Measurements from ENCODE around the gene ACTR10.

ACTR10 gene

GRCh38 chr14:58199726-58200479 lies at the start of gene ACTR10:
Gene ACTR10, plus strand, starts transcription at chr14:58200149. Its CDS starts 69 bp downstream, at chr14:58200218.
- DNase-seq (ENCODE audit: low spot score), result peak; percentile 68

GRCh38 chr14:58150243-58150805 lies 49.6 kb upstream of the ACTR10 start:
- no peak for DNase-seq (ENCODE audit: low spot score)

DNA sequence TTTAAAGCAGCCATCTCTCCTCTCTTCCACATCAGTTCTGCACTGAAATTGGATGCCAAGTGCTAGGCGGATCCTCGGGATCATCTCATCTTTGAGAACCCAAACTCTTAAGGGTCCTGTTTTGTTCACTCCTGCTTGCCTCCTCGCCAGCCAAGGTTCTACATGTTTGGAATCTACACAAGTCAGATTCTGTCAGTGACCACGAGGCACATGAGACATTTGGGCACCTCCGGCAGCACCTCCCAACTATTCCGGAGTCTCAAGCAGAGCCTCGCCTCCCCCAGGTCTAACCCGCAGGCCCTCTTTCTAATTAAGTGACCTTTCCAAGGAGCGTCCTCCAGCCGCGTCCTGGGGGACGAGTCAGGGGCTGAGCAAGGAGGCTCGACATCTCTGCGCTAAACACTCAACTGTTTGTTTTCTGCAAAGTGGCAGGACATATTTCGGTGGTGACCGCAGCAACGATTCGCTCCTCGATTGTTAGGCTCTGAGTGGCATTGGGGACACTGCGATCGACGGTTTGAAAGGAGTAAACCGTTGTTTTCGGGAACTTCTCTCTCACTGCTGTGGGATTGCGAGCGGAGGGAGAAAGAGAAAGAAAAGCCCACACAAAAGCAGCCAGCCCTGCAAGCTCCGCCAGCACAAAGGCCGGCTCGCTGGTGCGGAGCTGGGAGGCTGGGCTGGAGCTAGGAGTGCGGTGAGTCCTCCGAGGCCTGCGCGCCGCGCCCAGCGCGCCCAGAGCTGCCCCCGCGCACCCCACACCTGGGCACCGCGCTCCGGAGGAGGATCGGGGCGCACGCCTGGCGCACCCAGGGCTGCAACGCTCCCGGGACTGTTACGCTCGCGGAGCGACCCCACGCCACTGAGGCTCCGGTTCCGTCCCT lies 48.6 kb upstream of the ACTR10 start:
- peak; percentile 32 for DNase-seq (ENCODE audit: low spot score)

DNA sequence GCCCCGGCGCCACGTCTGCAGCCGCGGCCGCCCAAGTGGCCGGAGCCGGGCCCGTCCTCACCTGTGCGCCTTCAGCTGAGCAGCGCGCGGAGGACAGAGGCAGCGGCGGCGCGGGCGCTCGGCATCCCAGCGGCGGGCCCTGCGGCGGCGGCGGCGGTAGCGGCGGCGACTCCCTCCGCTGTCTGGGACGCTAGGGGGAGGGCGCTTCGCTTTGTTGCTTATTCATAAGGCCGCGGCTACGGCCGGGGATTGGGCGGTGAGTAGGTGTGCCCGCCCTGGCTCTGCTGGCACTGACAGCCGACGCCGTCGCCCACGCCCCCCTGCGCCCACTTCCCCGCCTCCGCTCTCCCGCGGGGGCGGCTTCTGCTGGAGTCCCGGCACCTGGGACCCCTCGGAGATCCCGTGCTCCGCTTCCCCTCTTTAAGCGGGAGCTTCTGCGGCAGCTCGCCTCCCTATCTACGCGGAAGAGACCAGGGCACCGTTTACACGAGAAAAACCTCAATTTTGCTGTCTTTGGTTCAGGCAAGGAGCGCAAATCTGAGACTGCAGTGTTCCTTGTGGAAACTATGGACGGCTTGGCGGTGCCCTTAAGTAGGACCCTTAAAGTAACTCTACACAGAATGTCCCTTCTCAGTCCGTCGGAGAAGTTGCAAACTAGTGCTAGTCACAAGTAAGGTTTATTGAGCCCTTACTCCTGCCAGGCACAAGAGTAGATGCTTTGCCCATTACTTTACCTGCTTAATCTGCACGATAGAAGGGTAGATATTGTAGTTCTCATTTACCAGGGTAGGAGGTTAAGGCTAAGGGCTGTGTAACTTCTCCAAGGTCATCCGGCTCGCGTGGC lies 47.7 kb upstream of the ACTR10 start, which contains the start of gene ARMH4:
TSS of gene ARMH4 (minus strand) at position 200 of the 844 bp plus-strand sequence. CDS start 12,855 bp downstream, outside the sequence.
- peak; percentile 67 for DNase-seq (ENCODE audit: low spot score)

DNA sequence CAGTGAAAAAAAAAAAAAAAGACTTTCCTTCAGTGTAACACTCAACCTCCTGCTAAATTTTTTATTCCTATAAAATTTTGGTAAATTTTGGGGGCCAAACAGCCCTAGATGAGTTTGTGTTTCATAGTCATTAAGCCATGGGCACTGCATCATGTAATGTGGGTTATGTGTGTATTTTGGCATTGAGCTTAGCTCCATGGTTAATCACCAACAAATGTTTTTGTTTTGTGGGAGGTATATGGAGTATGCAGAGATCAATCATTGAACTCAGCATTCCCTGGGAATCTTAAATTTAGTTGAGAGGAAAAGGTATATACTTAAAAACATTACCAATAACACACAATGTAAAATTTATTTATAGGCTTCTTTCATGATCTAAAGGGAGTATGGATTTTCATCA lies 39.4 kb upstream of the ACTR10 start:
- no peak for DNase-seq (ENCODE audit: low spot score)

DNA sequence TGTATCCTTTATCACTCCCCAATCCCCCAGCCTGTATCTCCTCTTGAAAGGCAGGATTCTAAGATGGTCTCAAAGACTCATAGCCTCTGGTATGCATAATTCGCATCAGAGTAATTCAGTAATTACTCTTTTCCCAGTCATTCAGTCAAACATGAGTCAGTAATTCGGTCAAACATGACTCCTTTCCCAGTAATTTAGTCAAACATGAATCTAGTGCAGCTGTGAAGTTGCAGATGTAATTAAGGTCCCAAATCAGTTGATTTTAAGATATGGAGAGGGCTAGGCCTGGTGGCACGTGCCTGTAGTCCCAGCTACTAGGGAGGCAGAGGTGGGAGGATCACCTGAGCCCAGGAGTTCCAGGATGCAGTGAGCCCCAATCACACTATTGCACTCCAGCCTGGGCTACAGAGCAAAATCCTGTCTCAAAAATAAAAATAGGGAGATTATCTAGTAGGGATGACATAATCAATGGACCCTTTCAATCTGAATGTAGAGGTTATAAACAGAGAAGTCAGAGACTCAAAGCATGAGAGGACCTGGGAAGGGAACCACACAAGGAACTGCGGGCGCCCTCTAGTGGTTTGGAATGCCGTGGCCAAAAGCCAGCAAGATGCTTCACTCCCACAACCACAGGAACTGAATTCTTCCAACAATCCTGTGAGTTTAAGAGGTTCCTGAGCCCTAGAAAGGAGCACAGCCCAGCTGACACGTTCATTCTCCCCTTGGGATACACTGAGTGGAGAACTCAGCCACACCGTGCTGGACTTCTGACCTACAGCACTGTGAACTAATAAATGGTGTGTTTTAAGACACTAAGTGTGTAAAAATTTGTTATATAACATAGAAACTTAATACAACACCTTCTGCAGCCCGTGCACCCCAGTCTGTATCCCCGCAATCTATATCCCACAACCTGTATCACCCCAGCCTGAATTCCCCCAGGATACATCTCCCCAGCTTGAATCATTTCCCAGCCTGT lies 33.7 kb upstream of the ACTR10 start:
- DNase-seq (ENCODE audit: low spot score), result peak; percentile 59

DNA sequence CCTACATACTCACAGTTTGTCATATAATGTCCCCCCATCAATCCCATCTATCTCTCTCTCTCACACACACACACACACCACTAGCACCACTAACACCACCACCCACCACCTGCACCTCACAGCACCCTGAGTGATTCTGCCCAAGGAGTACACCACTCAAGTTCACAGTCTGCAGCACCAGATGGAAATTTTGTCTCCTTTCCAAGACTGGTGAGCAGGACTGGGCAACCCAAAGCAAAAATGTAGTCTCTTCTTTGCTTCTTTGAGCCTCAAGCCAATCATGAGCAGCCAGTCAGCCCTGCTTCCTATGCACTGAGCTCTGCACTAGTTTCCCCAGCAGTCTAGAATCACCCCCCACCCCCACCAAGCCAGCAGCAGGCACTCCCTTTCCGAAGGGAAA lies 32.9 kb upstream of the ACTR10 start:
- DNase-seq (ENCODE audit: low spot score), result no peak

DNA sequence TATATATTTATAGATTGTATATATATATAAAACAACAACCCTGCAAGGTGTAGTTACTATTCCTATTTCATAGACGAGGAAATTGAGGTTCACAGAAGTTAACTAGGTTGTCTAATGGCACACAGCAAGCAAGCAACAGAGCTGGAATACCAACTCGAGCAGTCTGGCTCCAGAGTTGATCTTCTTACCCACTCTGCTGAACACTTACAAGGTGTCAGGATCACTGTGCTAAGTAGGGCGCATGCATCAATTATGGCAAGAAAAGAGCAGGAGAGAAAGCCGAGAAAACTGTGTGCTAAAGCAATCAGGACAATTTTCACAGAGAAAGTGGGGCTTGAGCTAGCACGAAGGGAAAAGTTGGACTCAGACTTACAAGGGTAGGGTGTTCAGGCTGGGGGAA lies 32.1 kb upstream of the ACTR10 start:
- DNase-seq (ENCODE audit: low spot score), result no peak

GRCh38 chr14:58171090-58171489 lies 28.9 kb upstream of the ACTR10 start:
- DNase-seq (ENCODE audit: low spot score), result peak; percentile 89

DNA sequence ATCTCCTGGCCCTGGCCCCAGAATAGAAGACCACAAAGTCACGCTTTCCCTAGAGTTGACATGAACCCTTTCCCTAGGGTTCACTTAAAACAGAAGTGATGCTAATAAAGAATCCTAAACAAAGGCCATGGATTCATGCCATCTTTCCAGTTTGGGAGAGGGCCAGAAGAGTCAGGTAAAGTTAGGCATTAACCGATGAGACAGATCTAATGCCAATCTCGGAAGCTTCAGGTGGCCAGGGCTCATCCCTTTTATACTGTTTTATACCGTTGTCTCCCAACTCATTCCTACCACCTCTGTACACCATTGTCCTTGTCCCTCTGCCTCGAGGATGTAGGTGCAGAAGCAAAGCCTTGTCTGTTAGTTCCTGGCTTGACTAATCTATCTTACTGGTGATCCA lies 22.8 kb upstream of the ACTR10 start:
- no peak for DNase-seq (ENCODE audit: low spot score)

DNA sequence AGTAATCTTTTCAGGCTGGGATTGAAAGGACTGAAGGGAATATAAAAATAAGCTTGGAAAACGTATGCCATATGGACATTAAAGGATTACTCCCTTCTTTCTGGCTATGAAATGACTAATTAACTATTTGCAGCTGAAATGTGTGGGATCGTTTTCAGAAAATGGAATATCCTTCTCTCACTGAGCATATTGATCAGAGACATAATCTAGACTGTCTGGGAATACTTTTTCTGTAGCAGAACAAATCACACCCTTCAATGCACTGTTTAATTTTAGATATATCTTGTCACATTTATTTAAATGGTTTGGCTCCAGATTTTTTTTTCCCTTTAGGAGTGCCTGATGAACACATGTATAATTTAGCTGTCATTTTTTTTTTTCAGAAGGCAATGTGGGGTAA lies 10.8 kb upstream of the ACTR10 start:
- no peak for DNase-seq (ENCODE audit: low spot score)

DNA sequence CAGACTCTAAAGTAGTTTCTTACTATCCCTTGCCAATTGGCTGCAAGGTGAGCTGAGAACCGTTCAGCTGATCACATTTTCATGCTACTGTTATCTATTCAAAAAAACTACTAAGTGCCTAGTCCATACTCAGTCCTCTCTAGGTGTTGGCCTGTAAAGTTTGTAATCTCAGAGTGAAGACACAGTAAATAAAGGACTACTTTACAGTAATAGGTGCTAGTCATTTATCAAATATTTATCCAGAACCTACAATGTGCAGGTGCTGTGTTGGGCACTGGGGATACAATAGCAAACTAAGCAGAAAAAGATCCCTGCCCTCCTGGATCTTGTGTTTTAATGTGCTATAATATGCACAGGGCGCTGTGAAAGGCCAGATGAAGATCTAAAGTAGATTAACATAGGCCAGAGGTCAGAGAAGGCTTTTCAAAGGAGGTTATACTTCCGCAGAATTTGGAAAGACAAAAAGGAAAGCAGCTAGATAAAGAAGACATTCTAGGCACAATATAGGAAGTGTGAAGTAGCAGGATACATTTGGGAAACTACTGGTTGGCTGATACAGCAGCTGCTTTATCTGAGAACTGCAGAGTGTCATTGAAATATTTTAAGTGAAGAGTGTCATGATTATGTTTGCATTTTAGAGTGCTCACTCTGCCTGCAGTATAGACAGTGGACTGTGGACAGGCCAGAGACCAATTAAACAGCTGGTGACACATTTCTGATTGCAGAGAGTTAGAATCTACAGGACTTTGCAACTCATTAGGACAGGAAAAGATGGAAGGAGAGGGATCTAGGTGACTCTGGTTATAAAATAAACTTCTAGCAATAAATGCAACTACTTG lies 8.0 kb upstream of the ACTR10 start:
- DNase-seq (ENCODE audit: low spot score), result no peak

DNA sequence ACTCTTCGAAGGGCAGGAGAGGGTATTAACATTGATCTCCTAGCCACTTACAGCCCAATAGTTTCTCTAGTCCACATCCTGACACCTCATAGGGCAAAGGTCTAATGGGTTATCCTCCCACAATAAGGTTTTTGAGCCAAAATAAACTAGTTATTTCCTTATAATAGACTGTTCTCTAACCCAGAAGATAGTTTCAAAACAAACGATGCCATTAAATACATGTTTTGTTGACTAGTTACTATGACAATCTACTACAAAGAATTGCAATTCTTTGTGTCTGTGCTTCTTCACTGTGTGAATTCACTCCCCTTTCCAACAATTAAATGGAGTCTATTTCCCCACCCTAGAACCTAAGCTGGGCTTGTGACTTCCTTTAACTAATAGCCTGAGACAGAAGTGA lies 6.4 kb upstream of the ACTR10 start:
- DNase-seq (ENCODE audit: low spot score), result no peak

DNA sequence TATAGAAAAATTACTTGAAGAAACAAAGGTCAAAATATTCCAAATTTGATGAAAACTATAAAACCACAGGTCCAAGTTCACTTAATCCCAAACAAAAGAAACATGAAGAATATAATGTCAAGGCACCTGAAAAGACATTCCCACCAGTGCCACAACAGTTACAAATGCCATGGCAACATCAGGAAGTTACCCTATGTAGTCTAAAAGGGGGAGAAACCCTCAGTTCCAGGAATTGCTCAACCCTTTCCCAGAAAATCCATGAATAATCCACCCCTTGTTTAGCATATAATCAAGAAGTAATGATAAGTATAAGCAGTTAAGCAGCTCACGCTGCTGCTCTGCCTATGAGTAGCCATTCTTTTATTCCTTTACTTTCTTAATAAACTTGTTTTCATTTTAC lies 3.8 kb upstream of the ACTR10 start:
- no peak for DNase-seq (ENCODE audit: low spot score)

- no peak for DNase-seq (ENCODE audit: low spot score)
Observed at GRCh38 chr14:58198086-58198485, 1.9 kb upstream of the ACTR10 start.

- no peak for DNase-seq (ENCODE audit: low spot score)
Observed at GRCh38 chr14:58200480-58200841, 512 bp downstream of the ACTR10 start.

GRCh38 chr14:58200846-58201245 lies 897 bp downstream of the ACTR10 start:
- DNase-seq (ENCODE audit: low spot score), result peak; percentile 9

- DNase-seq (ENCODE audit: low spot score), result no peak
Observed at GRCh38 chr14:58213176-58213575, 13.2 kb downstream of the ACTR10 start.

DNA sequence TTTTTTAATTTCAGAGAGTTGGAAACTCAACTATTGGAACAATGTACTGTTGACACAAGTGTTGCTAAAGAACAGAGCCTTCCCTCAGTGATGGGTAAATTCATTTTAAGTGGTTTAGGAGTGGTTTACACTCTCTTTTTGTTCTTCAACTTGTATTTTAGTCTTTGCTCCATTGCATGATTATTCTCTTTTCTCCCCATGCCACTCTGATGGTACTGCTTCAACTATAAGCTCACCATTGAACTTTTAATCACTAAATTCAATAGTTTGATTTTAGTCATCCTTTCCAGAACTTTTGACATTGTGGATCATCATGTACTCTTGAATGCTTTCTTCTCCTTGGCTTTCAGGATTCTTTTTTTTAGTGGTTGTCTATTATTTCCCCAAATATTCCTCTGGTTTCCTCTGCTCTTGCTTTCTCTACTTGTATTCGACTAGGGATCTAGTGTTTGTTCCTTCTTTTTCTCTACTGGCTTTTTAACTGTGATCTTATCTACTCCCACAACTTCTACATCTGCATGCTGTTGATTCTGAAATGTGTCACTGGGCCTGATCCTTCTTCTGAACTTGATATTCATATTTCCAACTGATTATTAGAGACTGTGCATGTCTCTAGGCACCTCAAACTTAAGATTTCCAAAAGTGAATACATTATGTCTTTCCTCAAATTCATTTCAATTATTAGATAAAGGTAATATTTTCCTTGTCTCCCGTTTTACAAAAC lies 15.4 kb downstream of the ACTR10 start:
- DNase-seq (ENCODE audit: low spot score), result no peak

Data from HuH-7.5 (cell line).